SU-DHL-6 (cell line): ENCODE results near the gene RASAL1.

Experiments used
- CTCF ChIP-seq: fragments of 200-600 bp; sonication (generic); IDR thresholded peaks from one replicate; pipeline ENCODE4 v1.5.1; 2017; ENCODE audit warnings: antibody characterized with exemption, mild to moderate bottlenecking, low read length, moderate library complexity; ENCODE audit not compliant: insufficient read depth, poor library complexity, severe bottlenecking
- EZH2phosphoT487 ChIP-seq: fragments of 200-600 bp; sonication (generic), shearing (Covaris generic); conservative IDR thresholded peaks from 2 replicates; pipeline ENCODE4 v1.6.1; 2018; ENCODE audit warnings: mild to moderate bottlenecking, antibody characterized with exemption, low read length, moderate library complexity, mixed read lengths

- no peak for TF ChIP-seq CTCF
- no peak for TF ChIP-seq EZH2phosphoT487
Observed at GRCh38 chr12:113072136-113072535, 63.4 kb downstream of the RASAL1 start.
